WTC11 (cell line): ENCODE data around the gene ZKSCAN7.

Source experiments
- ARID4B ChIP-seq: sonication (generic); formaldehyde crosslinking; IDR thresholded peaks from 2 replicates; pipeline ENCODE4 v1.8.0; 2023; ENCODE audit warnings: missing genetic modification reagents, mild to moderate bottlenecking, borderline replicate concordance
- ELF4 ChIP-seq: sonication (generic); formaldehyde crosslinking; IDR thresholded peaks from 2 replicates; pipeline ENCODE4 v1.8.1; 2022; ENCODE audit warnings: low read depth, mild to moderate bottlenecking, moderate library complexity, missing genetic modification reagents
- GRHL2 ChIP-seq: fragments of 250-450 bp; sonication (Bioruptor Pico); IDR thresholded peaks from 2 replicates; pipeline ENCODE4 v1.8.0; 2022; ENCODE audit warnings: mild to moderate bottlenecking, moderate library complexity; ENCODE audit not compliant: insufficient replicate concordance, severe bottlenecking
- KAT7 ChIP-seq: sonication (generic); formaldehyde crosslinking; IDR thresholded peaks from 2 replicates; pipeline ENCODE4 v1.8.1; 2023; ENCODE audit warnings: missing genetic modification reagents, mild to moderate bottlenecking, borderline replicate concordance
- NFYB ChIP-seq: sonication (generic); formaldehyde crosslinking; conservative IDR thresholded peaks from 2 replicates; pipeline ENCODE4 v1.8.0; 2022; ENCODE audit warnings: low read depth, missing genetic modification reagents
- NR2C2 ChIP-seq: sonication (generic); formaldehyde crosslinking; IDR thresholded peaks from 2 replicates; pipeline ENCODE4 v1.8.0; 2022; ENCODE audit warnings: mild to moderate bottlenecking, missing genetic modification reagents
- NR3C1 ChIP-seq: sonication (generic); formaldehyde crosslinking; conservative IDR thresholded peaks from 2 replicates; pipeline ENCODE4 v1.8.1; 2023; ENCODE audit warnings: low read depth, mild to moderate bottlenecking, missing genetic modification reagents
- PRDM15 ChIP-seq: sonication (generic); formaldehyde crosslinking; IDR thresholded peaks from 2 replicates; pipeline ENCODE4 v1.8.0; 2022; ENCODE audit warnings: missing genetic modification reagents
- RELA ChIP-seq: sonication (generic); formaldehyde crosslinking; IDR thresholded peaks from 2 replicates; pipeline ENCODE4 v1.8.1; 2022; ENCODE audit warnings: missing genetic modification reagents, mild to moderate bottlenecking, borderline replicate concordance
- SP1 ChIP-seq: sonication (generic); formaldehyde crosslinking; conservative IDR thresholded peaks from 2 replicates; pipeline ENCODE4 v1.8.1; 2022; ENCODE audit warnings: missing genetic modification reagents
- ZNF121 ChIP-seq: sonication (generic); formaldehyde crosslinking; IDR thresholded peaks from 2 replicates; pipeline ENCODE4 v1.8.0; 2023; ENCODE audit warnings: missing genetic modification reagents
- ZNF263 ChIP-seq: sonication (generic); formaldehyde crosslinking; IDR thresholded peaks from 2 replicates; pipeline ENCODE4 v1.8.1; 2022; ENCODE audit warnings: low read depth, mild to moderate bottlenecking, moderate library complexity, missing genetic modification reagents
- TF ChIP-seq, protein P1 (sequence below): fragments of 200-600 bp; IDR thresholded peaks from 2 replicates; pipeline ENCODE4 v1.8.0; 2022; ENCODE audit warnings: antibody characterized with exemption
- TF ChIP-seq, protein P2 (sequence below): sonication (generic); formaldehyde crosslinking; IDR thresholded peaks from 2 replicates; pipeline ENCODE4 v1.8.1; 2023; ENCODE audit warnings: mild to moderate bottlenecking, missing genetic modification reagents, moderate library complexity

GRCh38 chr3:44530911-44531310 is 24.1 kb upstream of the ZKSCAN7 start:
- TF ChIP-seq ARID4B (CRISPR knock-in tag), result no peak
- no peak for TF ChIP-seq RELA
- no peak for TF ChIP-seq ZNF263 (CRISPR knock-in tag)
- no peak for TF ChIP-seq NFYB (CRISPR knock-in tag)
- TF ChIP-seq, protein P1, sequence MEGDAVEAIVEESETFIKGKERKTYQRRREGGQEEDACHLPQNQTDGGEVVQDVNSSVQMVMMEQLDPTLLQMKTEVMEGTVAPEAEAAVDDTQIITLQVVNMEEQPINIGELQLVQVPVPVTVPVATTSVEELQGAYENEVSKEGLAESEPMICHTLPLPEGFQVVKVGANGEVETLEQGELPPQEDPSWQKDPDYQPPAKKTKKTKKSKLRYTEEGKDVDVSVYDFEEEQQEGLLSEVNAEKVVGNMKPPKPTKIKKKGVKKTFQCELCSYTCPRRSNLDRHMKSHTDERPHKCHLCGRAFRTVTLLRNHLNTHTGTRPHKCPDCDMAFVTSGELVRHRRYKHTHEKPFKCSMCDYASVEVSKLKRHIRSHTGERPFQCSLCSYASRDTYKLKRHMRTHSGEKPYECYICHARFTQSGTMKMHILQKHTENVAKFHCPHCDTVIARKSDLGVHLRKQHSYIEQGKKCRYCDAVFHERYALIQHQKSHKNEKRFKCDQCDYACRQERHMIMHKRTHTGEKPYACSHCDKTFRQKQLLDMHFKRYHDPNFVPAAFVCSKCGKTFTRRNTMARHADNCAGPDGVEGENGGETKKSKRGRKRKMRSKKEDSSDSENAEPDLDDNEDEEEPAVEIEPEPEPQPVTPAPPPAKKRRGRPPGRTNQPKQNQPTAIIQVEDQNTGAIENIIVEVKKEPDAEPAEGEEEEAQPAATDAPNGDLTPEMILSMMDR, result no peak
- TF ChIP-seq SP1, result no peak
- no peak for TF ChIP-seq KAT7 (CRISPR knock-in tag)
- TF ChIP-seq NR3C1 (CRISPR knock-in tag), result no peak
- TF ChIP-seq ZNF121 (CRISPR knock-in tag), result no peak
- TF ChIP-seq, protein P2, sequence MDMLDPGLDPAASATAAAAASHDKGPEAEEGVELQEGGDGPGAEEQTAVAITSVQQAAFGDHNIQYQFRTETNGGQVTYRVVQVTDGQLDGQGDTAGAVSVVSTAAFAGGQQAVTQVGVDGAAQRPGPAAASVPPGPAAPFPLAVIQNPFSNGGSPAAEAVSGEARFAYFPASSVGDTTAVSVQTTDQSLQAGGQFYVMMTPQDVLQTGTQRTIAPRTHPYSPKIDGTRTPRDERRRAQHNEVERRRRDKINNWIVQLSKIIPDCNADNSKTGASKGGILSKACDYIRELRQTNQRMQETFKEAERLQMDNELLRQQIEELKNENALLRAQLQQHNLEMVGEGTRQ (CRISPR knock-in tag), result no peak
- no peak for TF ChIP-seq GRHL2 (CRISPR knock-in tag)
- no peak for TF ChIP-seq PRDM15
- no peak for TF ChIP-seq ELF4
- TF ChIP-seq NR2C2 (CRISPR knock-in tag), result no peak
